ENCODE measurements around the gene MYCBP2.
"Not testable (repeated sequence)": the region's sequence is repeated elsewhere in the genome, so short reads cannot be mapped to it uniquely, and the experiment has no call there.

MYCBP2 gene

GRCh38 chr13:77222000-77222690 lies 104.7 kb downstream of the MYCBP2 start:
- H3K36me3 ChIP-seq (ENCODE audit: control insufficient read depth, insufficient read depth, low read length) = peaks cover 7% of the 10 kb centered on the region
- no peak for TF ChIP-seq CTCF (IDR thresholded peaks at IDR 0.05; ENCODE audit: insufficient read depth, low read length, poor library complexity, severe bottlenecking)

GRCh38 chr13:77219401-77219800 lies 107.5 kb downstream of the MYCBP2 start:
- Histone ChIP-seq H3K4me3 (replicated peaks; ENCODE audit: low read depth, low read length) (no peak overlapping the region), H3K36me3 (ENCODE audit: control insufficient read depth, insufficient read depth, low read length) (peaks cover 8% of the 10 kb centered on the region), H3K27me3 (replicated peaks; ENCODE audit: control insufficient read depth, insufficient read depth, low read length) (no peaks in the 10 kb centered on the region)
- TF ChIP-seq CTCF (IDR thresholded peaks at IDR 0.05; ENCODE audit: insufficient read depth, low read length, poor library complexity, severe bottlenecking) = no peak
- DNase-seq (ENCODE audit: extremely low read depth, insufficient read length) = no peak

More at GRCh38 chr13:77222000-77222690, 104.7 kb downstream of the MYCBP2 start:
- Histone ChIP-seq H3K27me3 (replicated peaks; ENCODE audit: control insufficient read depth, insufficient read depth, low read length) (no peaks in the 10 kb centered on the region), H3K4me3 (replicated peaks; ENCODE audit: low read depth, low read length) (no peak overlapping the region)
- DNase-seq (ENCODE audit: extremely low read depth, insufficient read length) = peak; percentile 4

DNA sequence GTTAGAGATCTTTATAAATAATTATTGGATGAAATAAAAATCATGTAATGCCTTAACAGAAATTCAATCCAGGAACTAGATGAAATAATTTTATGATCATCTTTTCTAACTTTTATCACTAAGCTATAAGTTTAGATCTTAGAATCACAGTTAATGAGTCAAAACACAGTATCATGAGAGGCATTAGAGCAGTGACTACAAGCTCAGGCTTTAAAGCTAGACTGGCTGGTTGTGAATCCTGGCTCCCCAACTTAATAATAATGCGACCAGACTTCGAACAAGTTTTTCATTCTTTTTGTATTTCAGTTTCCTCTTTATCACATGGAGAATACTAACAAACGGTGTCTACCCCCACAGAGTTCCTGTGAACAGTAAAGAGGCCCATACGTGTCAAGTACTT lies 108.6 kb downstream of the MYCBP2 start:
- Histone ChIP-seq H3K27me3 (replicated peaks; ENCODE audit: control insufficient read depth, insufficient read depth, low read length) (no peaks in the 10 kb centered on the region), H3K36me3 (ENCODE audit: control insufficient read depth, insufficient read depth, low read length) (peaks cover 10% of the 10 kb centered on the region), H3K4me3 (replicated peaks; ENCODE audit: low read depth, low read length) (no peak overlapping the region)
- TF ChIP-seq CTCF (IDR thresholded peaks at IDR 0.05; ENCODE audit: insufficient read depth, low read length, poor library complexity, severe bottlenecking) = no peak
- DNase-seq (ENCODE audit: extremely low read depth, insufficient read length) = no peak

DNA sequence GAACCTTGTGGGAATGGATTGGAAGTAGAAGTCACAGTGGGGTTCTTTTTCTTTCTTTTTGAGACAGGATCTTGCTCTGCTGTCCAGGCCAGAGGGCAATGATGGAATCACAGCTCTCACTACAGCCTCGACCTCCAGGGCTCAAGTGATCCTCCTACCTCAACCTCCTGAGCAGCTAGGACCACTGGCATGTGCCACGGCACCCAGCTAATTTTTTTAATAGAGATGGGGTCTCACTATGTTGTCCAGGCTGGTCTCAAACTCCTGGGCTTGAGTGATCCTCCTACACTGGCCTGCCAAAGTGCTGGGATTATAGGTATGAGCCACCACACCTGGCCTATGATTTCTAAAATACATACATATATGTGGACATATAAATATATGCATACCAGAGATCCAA lies 111.4 kb downstream of the MYCBP2 start:
- Histone ChIP-seq H3K27me3 (replicated peaks; ENCODE audit: control insufficient read depth, insufficient read depth, low read length) (no peaks in the 10 kb centered on the region), H3K36me3 (ENCODE audit: control insufficient read depth, insufficient read depth, low read length) (peaks cover 12% of the 10 kb centered on the region), H3K4me3 (replicated peaks; ENCODE audit: low read depth, low read length) (no peak overlapping the region)
- DNase-seq (ENCODE audit: extremely low read depth, insufficient read length) = no peak
- no peak for TF ChIP-seq CTCF (IDR thresholded peaks at IDR 0.05; ENCODE audit: insufficient read depth, low read length, poor library complexity, severe bottlenecking)

DNA sequence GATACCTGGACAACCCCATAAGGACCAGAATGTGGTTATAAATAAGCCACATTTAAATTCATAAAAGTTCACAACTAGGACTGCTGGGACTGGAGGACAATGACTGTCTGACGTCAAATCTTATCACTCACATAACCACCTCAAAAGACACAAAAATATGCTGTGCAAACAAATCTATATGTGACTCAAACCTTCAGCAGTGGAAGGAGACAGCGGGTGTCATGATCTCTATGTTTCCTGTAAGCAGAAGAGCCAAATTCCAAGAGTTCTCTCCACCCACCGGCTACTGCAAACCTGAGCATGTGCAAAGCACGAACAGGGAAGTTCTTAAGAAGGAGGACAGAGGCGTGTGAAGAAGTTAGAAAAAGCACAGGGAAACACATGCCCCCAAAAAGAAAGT lies 113.2 kb downstream of the MYCBP2 start:
- no peaks in the 10 kb centered on the region for H3K27me3 ChIP-seq (replicated peaks; ENCODE audit: control insufficient read depth, insufficient read depth, low read length)
- H3K36me3 ChIP-seq (ENCODE audit: control insufficient read depth, insufficient read depth, low read length) = peaks cover 13% of the 10 kb centered on the region
- H3K4me3 ChIP-seq (replicated peaks; ENCODE audit: low read depth, low read length) = no peak overlapping the region
- TF ChIP-seq CTCF (IDR thresholded peaks at IDR 0.05; ENCODE audit: insufficient read depth, low read length, poor library complexity, severe bottlenecking) = no peak
- DNase-seq (ENCODE audit: extremely low read depth, insufficient read length) = no peak

GRCh38 chr13:77207943-77208342 lies 119.0 kb downstream of the MYCBP2 start:
- Histone ChIP-seq H3K27me3 (replicated peaks; ENCODE audit: control insufficient read depth, insufficient read depth, low read length) (no peaks in the 10 kb centered on the region), H3K36me3 (ENCODE audit: control insufficient read depth, insufficient read depth, low read length) (peaks cover 6% of the 10 kb centered on the region), H3K4me3 (replicated peaks; ENCODE audit: low read depth, low read length) (no peak overlapping the region)
- no peak for TF ChIP-seq CTCF (IDR thresholded peaks at IDR 0.05; ENCODE audit: insufficient read depth, low read length, poor library complexity, severe bottlenecking)
- no peak for DNase-seq (ENCODE audit: extremely low read depth, insufficient read length)

DNA sequence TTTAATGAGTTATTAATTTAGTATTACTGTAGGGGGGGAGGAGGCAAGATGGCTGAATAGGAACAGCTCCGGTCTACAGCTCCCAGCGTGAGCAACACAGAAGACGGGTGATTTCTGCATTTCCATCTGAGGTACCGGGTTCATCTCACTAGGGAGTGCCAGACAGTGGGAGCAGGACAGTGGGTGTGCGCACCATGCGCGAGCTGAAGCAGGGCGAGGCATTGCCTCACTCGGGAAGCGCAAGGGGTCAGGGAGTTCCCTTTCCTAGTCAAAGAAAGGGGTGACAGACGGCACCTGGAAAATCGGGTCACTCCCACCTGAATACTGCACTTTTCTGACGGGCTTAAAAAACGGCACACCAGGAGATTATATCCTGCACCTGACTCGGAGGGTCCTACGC lies 127.9 kb downstream of the MYCBP2 start:
- DNase-seq (ENCODE audit: extremely low read depth, insufficient read length); H3K4me3 ChIP-seq (replicated peaks; ENCODE audit: low read depth, low read length); H3K36me3 ChIP-seq (ENCODE audit: control insufficient read depth, insufficient read depth, low read length); H3K27me3 ChIP-seq (replicated peaks; ENCODE audit: control insufficient read depth, insufficient read depth, low read length): not testable (repeated sequence)

Measured in GM06990 (cell line).